Hematopoietic multipotent progenitor cell treated with erythropoietin and hydrocortisone succinate and interleukin-3 and kit ligand, for 6 days (in vitro differentiated cells): ENCODE measurements around the gene NECAB3.

ENCODE experiments used
- DNase-seq: peaks from one replicate; pipeline ENCODE4 v3.0.0-alpha.2; 2015

The NECAB3 gene

GRCh38 chr20:33663161-33664084 lies 10.8 kb downstream of the NECAB3 start:
- DNase-seq: peak; percentile 91

GRCh38 chr20:33662172-33662571 lies 12.1 kb downstream of the NECAB3 start, which contains the start of gene C20orf144:
Gene C20orf144, plus strand, starts transcription at chr20:33662327. Its CDS starts 19 bp downstream, at chr20:33662346.
- DNase-seq: no peak

- no peak for DNase-seq
Observed at GRCh38 chr20:33660685-33661058, 13.6 kb downstream of the NECAB3 start.

GRCh38 chr20:33660035-33660684 lies 14.1 kb downstream of the NECAB3 start:
- no peak for DNase-seq

- DNase-seq: no peak
Observed at GRCh38 chr20:33659341-33660034, 14.7 kb downstream of the NECAB3 start.

GRCh38 chr20:33658929-33659328 lies 15.3 kb downstream of the NECAB3 start:
- no peak for DNase-seq

- no peak for DNase-seq
Observed at GRCh38 chr20:33658510-33658909, 15.7 kb downstream of the NECAB3 start.

GRCh38 chr20:33657704-33658095 lies 16.5 kb downstream of the NECAB3 start:
- DNase-seq: no peak

GRCh38 chr20:33656783-33657703 lies 17.2 kb downstream of the NECAB3 start:
- DNase-seq: no peak

- no peak for DNase-seq
Observed at GRCh38 chr20:33656010-33656782, 18.0 kb downstream of the NECAB3 start.

GRCh38 chr20:33655164-33655563 lies 19.1 kb downstream of the NECAB3 start:
- peak; percentile 29 for DNase-seq

- DNase-seq: no peak
Observed at GRCh38 chr20:33654680-33655161, 19.5 kb downstream of the NECAB3 start.

- DNase-seq: no peak
Observed at GRCh38 chr20:33653900-33654596, 20.2 kb downstream of the NECAB3 start.

GRCh38 chr20:33653218-33653899 lies 20.9 kb downstream of the NECAB3 start:
- peak; percentile 76 for DNase-seq

- DNase-seq: peak; percentile 77
Observed at GRCh38 chr20:33651562-33652048, 22.6 kb downstream of the NECAB3 start.

- no peak for DNase-seq
Observed at GRCh38 chr20:33650753-33651561, 23.3 kb downstream of the NECAB3 start.

GRCh38 chr20:33650111-33650752 lies 24.0 kb downstream of the NECAB3 start:
- no peak for DNase-seq

GRCh38 chr20:33649201-33649681 lies 25.0 kb downstream of the NECAB3 start:
- no peak for DNase-seq
